Upper lobe of right lung (tissue), 1 donor: ENCODE measurements around the gene COL5A3. TPM values are rescaled to one million over a fixed set of nuclear protein-coding genes. Genes with fewer than 3 reads are reported as not detected.
"Not testable (repeated sequence)": the region's sequence is repeated elsewhere in the genome, so short reads cannot be mapped to it uniquely, and the experiment has no call there.

Source experiments
- ATAC-seq: fragments of 200-7000 bp; cut with Tn5 transposase; one replicate; pipeline ENCODE4 v1.9.1; 2020; ENCODE audit warnings: mild to moderate bottlenecking, moderate library complexity
- DNase-seq: peaks from one replicate; pipeline ENCODE4 v3.0.0-alpha.2; 2020
- H3K27ac ChIP-seq: fragments of 200-600 bp; one replicate; pipeline ENCODE4 v1.8.0; 2022
- H3K27me3 ChIP-seq: fragments of 200-600 bp; one replicate; pipeline ENCODE4 v1.8.0; 2022; ENCODE audit warnings: mild to moderate bottlenecking
- H3K36me3 ChIP-seq: fragments of 200-600 bp; one replicate; pipeline ENCODE4 v1.8.0; 2022
- H3K4me1 ChIP-seq: fragments of 200-600 bp; one replicate; pipeline ENCODE4 v1.8.0; 2022
- H3K4me3 ChIP-seq: fragments of 200-600 bp; one replicate; pipeline ENCODE4 v1.8.0; 2022; ENCODE audit warnings: mild to moderate bottlenecking
- H3K9me3 ChIP-seq: fragments of 200-600 bp; one replicate; pipeline ENCODE4 v1.8.0; 2022
- CTCF ChIP-seq: fragments of 200-600 bp; IDR thresholded peaks from one replicate; pipeline ENCODE4 v1.8.0; 2022; ENCODE audit warnings: antibody characterized with exemption
- intact Hi-C: fragments of 100-400 bp; cut with DNase I; formaldehyde crosslinking; loops from one replicate; pipeline ENCODE4 v1.11.0; 2022
- total RNA-seq: library from RNA; stranded (reverse); fragmentation: NEBNext Ultra II Directional; extraction: Animal tissue kit (Norgen Biotek cat#: 25700); gene quantifications from one replicate; pipeline ENCODE4 v1.2.1, GENCODE V29; 2021
- donor health status: DM: no; HTN: yes; CAD: no; lungs with severe emphysema.

COL5A3 gene
- total RNA-seq, 1 donor from 2014 or later, result 9.6 TPM

DNA sequence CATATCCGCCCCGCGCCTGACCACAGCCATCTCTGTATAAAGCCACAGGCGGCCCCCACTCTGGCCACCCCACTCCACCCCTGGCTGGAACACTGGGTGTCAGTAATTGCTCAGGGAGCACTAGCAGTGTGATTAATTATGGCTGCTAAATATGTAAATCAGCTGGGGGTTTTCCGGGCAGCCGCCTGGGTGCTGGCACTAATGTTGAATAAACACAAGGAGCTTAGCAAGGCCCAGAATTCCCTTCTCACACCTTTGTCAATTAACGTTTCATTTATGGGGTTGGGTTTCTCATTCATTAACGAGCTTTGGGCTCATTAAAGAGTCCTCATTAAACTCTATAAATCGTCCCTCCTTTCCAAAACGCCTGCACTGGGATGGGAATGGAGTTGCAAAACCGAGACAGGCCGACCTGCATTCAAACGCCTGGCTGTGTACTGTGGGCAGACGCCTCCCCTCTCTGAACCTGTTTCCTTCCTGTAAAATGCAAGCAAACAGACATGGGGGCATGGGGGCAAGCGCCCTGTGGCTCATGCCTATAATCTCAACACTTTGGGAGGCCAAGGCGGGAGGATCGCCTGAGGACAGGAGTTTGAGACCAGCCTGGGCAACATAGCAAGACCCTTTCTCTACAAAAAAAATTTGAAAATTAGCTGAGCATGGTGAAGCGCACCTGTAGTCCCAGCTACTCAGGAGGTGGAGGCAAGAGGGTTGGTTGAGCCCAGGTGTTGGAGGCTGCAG is 56.3 kb downstream of the COL5A3 start:
- H3K27me3 ChIP-seq, result no peaks in the 10 kb centered on the region
- H3K9me3 ChIP-seq, result no peaks in the 10 kb centered on the region
- H3K27ac ChIP-seq, result no peak overlapping the region
- no peaks in the 10 kb centered on the region for H3K36me3 ChIP-seq
- H3K4me1 ChIP-seq, result no peaks in the 10 kb centered on the region
- ATAC-seq (no peak), DNase-seq (no peak)
- H3K4me3 ChIP-seq, result no peak overlapping the region
- intact Hi-C loops, result no loop called here
- no peak for TF ChIP-seq CTCF

DNA sequence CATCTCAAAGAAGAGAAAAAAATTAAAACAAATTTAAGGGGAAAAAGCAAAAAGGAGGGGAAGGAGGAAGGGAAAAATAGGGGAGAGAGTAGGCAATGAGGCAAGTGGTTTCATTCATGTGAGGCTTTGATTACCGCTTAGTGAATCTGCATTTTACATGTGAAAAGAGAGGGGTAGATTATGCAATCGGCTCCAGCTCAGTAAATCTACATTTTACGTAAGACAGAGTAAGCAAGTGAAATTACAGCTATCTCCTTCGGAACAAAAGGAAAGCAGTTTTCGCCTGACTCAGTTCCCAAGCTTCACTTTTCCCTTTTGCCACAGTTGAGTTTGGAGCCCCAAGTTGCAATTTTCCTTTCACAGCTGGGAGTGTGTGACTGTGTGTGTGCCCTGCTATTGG is 58.0 kb downstream of the COL5A3 start:
- Histone ChIP-seq H3K27ac (no peak overlapping the region), H3K36me3 (no peaks in the 10 kb centered on the region), H3K27me3 (no peaks in the 10 kb centered on the region), H3K9me3 (no peaks in the 10 kb centered on the region), H3K4me1 (no peaks in the 10 kb centered on the region), H3K4me3 (no peak overlapping the region)
- no peak for ATAC-seq
- DNase-seq, result no peak
- TF ChIP-seq CTCF, result no peak
- intact Hi-C loops, result no loop called here

DNA sequence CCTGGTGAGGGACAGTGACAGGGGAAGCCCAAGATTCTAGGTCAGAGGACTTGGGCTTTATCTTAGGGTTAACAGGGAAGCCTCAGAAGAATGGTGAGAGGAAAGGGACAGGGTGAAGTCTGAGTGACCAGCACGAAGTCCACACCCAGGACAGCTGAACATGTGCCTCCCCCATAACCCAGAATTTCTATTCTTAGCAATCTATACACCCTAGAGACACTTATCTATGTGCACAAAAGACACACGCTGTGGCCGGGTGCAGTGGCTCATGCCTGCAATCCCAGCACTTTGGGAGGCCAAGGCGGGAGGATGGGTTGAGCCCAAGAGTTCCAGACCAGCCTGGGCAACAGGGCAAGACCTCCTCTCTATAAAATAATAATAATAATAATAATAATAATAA is 62.9 kb downstream of the COL5A3 start:
- H3K4me1 ChIP-seq, result peaks cover 5% of the 10 kb centered on the region
- H3K36me3 ChIP-seq, result no peaks in the 10 kb centered on the region
- no peak overlapping the region for H3K27ac ChIP-seq
- no peak for TF ChIP-seq CTCF
- no peak overlapping the region for H3K4me3 ChIP-seq
- DNase-seq (no peak), ATAC-seq (no peak)
- intact Hi-C loops, result no loop called here
- no peaks in the 10 kb centered on the region for H3K27me3 ChIP-seq
- no peaks in the 10 kb centered on the region for H3K9me3 ChIP-seq

DNA sequence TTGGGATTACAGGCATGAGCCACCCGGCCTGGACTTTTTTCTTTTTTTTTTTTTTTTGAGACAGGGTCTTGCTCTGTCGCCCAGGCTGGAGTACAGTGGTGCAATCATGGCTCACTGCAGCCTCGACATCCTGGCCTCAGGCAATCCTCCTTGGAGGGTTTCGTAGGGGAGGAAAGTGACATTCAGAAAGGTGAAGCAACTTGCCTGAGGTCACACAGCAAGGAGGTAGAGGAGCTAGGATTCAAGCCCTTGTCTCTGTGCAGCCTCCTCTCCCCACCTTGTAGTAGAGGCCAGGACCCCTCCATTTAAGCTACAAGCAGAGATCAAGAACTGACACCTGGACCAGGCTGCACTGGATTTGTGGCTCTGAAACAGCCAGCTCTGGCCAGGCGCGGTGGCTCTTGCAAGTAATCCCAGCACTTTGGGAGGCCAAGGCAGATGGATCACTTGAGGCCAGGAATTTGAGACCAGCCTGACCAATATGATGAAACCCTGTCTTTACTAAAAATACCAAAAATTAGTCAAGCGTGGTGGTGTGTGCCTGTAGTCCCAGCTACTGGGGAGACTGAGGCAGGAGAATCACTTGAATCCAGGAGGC is 63.7 kb downstream of the COL5A3 start:
- intact Hi-C loops, H3K9me3 ChIP-seq, H3K27me3 ChIP-seq, H3K4me1 ChIP-seq, ATAC-seq, DNase-seq, H3K27ac ChIP-seq, H3K4me3 ChIP-seq, H3K36me3 ChIP-seq: not testable (repeated sequence)

DNA sequence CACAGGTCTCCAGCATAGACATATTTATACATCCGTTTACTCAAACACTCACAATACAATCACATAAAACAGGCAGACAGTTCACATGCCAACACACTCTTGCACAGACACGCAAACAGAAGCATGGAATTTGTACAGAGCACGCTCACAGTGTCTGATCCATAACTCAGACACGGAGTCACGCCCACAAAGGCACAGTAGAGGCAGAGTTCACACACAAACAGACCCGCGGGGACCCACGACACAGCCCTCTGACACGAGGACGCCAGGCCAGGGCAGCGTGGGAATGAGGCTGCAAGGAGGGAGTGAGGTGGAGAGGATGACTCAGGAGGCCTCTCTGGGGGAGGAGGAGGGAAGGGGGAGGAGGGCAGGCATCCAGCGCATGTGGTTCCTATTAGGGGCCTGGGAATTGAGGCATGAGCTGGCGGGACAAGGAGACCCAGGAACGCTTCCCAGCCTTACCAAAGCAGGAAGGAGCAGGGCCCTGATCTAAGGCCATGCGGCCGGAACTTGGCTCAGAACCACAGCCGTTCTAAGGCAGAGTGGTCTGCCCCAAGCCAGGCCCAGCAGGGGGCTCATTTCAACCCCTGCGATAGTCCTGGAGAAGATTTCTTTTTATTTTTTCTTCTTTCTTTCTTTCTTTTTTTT is 64.9 kb downstream of the COL5A3 start:
- DNase-seq (peak; percentile 69), ATAC-seq (peak; percentile 83)
- Histone ChIP-seq H3K36me3 (no peaks in the 10 kb centered on the region), H3K27ac (peak overlapping the region; percentile 66), H3K27me3 (no peaks in the 10 kb centered on the region), H3K9me3 (peaks cover 8% of the 10 kb centered on the region), H3K4me3 (no peak overlapping the region), H3K4me1 (peaks cover 5% of the 10 kb centered on the region)
- intact Hi-C loops, result no loop called here
- no peak for TF ChIP-seq CTCF

DNA sequence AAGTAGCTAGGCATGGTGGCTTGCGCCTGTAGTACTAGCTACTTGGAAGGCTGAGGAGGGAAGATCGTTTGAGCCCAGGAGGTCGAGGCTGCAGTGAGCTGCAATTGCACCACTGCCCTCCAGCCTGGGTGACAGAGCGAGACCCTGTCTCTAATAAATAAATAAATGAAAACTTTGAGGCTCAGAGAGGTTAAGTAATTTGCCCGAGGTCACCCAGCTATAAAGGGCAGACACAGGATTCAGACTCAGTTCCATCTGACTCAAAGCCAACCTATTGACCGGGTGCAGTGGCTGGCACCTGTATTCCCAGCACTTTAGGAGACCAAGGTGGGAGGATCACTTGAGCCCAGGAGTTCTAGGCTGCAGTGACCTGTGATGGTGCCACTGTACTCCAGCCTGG is 66.6 kb downstream of the COL5A3 start:
- H3K4me1 ChIP-seq, result peaks cover 5% of the 10 kb centered on the region
- no peaks in the 10 kb centered on the region for H3K36me3 ChIP-seq
- ATAC-seq, result no peak
- H3K27ac ChIP-seq, result no peak overlapping the region
- no peaks in the 10 kb centered on the region for H3K27me3 ChIP-seq
- no peak overlapping the region for H3K4me3 ChIP-seq
- no peak for DNase-seq
- H3K9me3 ChIP-seq, result peaks cover 8% of the 10 kb centered on the region
- TF ChIP-seq CTCF, result no peak
- intact Hi-C loops, result no loop called here
